ENCODE results near the gene DIPK2A. TPM values are rescaled to one million over a fixed set of nuclear protein-coding genes. Genes with fewer than 3 reads are reported as not detected.
A peak's percentile ranks its signal among the peaks of the same experiment; 100 is the strongest.

Gene DIPK2A
- total RNA-seq, 1 donor from 2014 or later, result 19.1 TPM

GRCh38 chr3:143979813-143980212 is 8.2 kb downstream of the DIPK2A start:
- Histone ChIP-seq H4K20me1 (ENCODE audit: insufficient read depth, low read length) (peaks cover 10% of the 10 kb centered on the region), H3K27me3 (ENCODE audit: insufficient read depth, low read length) (no peaks in the 10 kb centered on the region), H3K9ac (ENCODE audit: low read length) (no peak overlapping the region), H3K4me1 (ENCODE audit: insufficient read depth, low read length) (peaks cover 7% of the 10 kb centered on the region), H2AFZ (ENCODE audit: low read depth, low read length) (no peak overlapping the region), H3K79me2 (ENCODE audit: insufficient read depth, low read length) (peaks cover 56% of the 10 kb centered on the region), H3K4me3 (ENCODE audit: insufficient read depth, low read depth, low read length) (no peak overlapping the region), H3K27ac (ENCODE audit: low read depth, low read length) (peak overlapping the region; percentile 17), H3K36me3 (ENCODE audit: insufficient read depth, low read length) (no peaks in the 10 kb centered on the region), H3K4me2 (ENCODE audit: low read length) (peak overlapping the region; percentile 31), H3K9me3 (ENCODE audit: insufficient read depth, low read depth, low read length) (no peaks in the 10 kb centered on the region)
- Mint-ChIP-seq H3K4me1 (ENCODE audit: low read depth, unreplicated experiment) (peaks cover 9% of the 10 kb centered on the region), H3K27ac (ENCODE audit: unreplicated experiment) (no peak overlapping the region), H3K9me3 (ENCODE audit: unreplicated experiment) (peaks cover 5% of the 10 kb centered on the region), H3K36me3 (ENCODE audit: low read depth, unreplicated experiment) (peaks cover 6% of the 10 kb centered on the region), H3K27me3 (ENCODE audit: low read depth, unreplicated experiment) (no peaks in the 10 kb centered on the region), H3K4me3 (ENCODE audit: unreplicated experiment) (no peak overlapping the region)
- DNase-seq (ENCODE audit: low read depth) (peak; percentile 37), FAIRE-seq (no peak)
- TF ChIP-seq CTCF (IDR thresholded peaks at IDR 0.05; ENCODE audit: insufficient read depth, low read depth, low read length), result no peak
- no peak for TF ChIP-seq EZH2 (IDR thresholded peaks at IDR 0.05; ENCODE audit: insufficient read depth, low read length)

- Histone ChIP-seq H3K9me3 (ENCODE audit: insufficient read depth, low read depth, low read length) (no peaks in the 10 kb centered on the region), H3K4me1 (ENCODE audit: insufficient read depth, low read length) (no peaks in the 10 kb centered on the region), H3K9ac (ENCODE audit: low read length) (no peak overlapping the region), H2AFZ (ENCODE audit: low read depth, low read length) (no peak overlapping the region), H3K27ac (ENCODE audit: low read depth, low read length) (no peak overlapping the region), H4K20me1 (ENCODE audit: insufficient read depth, low read length) (peaks cover 11% of the 10 kb centered on the region), H3K36me3 (ENCODE audit: insufficient read depth, low read length) (no peaks in the 10 kb centered on the region), H3K79me2 (ENCODE audit: insufficient read depth, low read length) (peaks cover 9% of the 10 kb centered on the region), H3K4me3 (ENCODE audit: insufficient read depth, low read depth, low read length) (no peak overlapping the region), H3K27me3 (ENCODE audit: insufficient read depth, low read length) (no peaks in the 10 kb centered on the region), H3K4me2 (ENCODE audit: low read length) (no peak overlapping the region)
- Mint-ChIP-seq H3K4me1 (ENCODE audit: low read depth, unreplicated experiment) (no peaks in the 10 kb centered on the region), H3K9me3 (ENCODE audit: unreplicated experiment) (peaks cover 2% of the 10 kb centered on the region), H3K27me3 (ENCODE audit: low read depth, unreplicated experiment) (no peaks in the 10 kb centered on the region), H3K27ac (ENCODE audit: unreplicated experiment) (no peak overlapping the region), H3K36me3 (ENCODE audit: low read depth, unreplicated experiment) (peaks cover 7% of the 10 kb centered on the region), H3K4me3 (ENCODE audit: unreplicated experiment) (no peak overlapping the region)
- FAIRE-seq (no peak), DNase-seq (ENCODE audit: low read depth) (no peak)
- TF ChIP-seq EZH2 (IDR thresholded peaks at IDR 0.05; ENCODE audit: insufficient read depth, low read length) (no peak), CTCF (IDR thresholded peaks at IDR 0.05; ENCODE audit: insufficient read depth, low read depth, low read length) (no peak)
Observed at GRCh38 chr3:143988306-143988705, 16.7 kb downstream of the DIPK2A start.

- Mint-ChIP-seq H3K4me3 (ENCODE audit: unreplicated experiment) (no peak overlapping the region), H3K36me3 (ENCODE audit: low read depth, unreplicated experiment) (peaks cover 4% of the 10 kb centered on the region), H3K27ac (ENCODE audit: unreplicated experiment) (no peak overlapping the region), H3K27me3 (ENCODE audit: low read depth, unreplicated experiment) (no peaks in the 10 kb centered on the region), H3K4me1 (ENCODE audit: low read depth, unreplicated experiment) (no peaks in the 10 kb centered on the region), H3K9me3 (ENCODE audit: unreplicated experiment) (no peaks in the 10 kb centered on the region)
- H3K27ac ChIP-seq (ENCODE audit: low read depth, low read length), result no peak overlapping the region
- no peak overlapping the region for H3K9ac ChIP-seq (ENCODE audit: low read length)
- no peak overlapping the region for H3K4me3 ChIP-seq (ENCODE audit: insufficient read depth, low read depth, low read length)
- FAIRE-seq, result no peak
- H3K36me3 ChIP-seq (ENCODE audit: insufficient read depth, low read length), result no peaks in the 10 kb centered on the region
- H3K4me2 ChIP-seq (ENCODE audit: low read length), result no peak overlapping the region
- no peaks in the 10 kb centered on the region for H3K9me3 ChIP-seq (ENCODE audit: insufficient read depth, low read depth, low read length)
- TF ChIP-seq EZH2 (IDR thresholded peaks at IDR 0.05; ENCODE audit: insufficient read depth, low read length) (no peak), CTCF (IDR thresholded peaks at IDR 0.05; ENCODE audit: insufficient read depth, low read depth, low read length) (no peak)
- H4K20me1 ChIP-seq (ENCODE audit: insufficient read depth, low read length), result peaks cover 5% of the 10 kb centered on the region
- H3K27me3 ChIP-seq (ENCODE audit: insufficient read depth, low read length), result no peaks in the 10 kb centered on the region
- no peaks in the 10 kb centered on the region for H3K4me1 ChIP-seq (ENCODE audit: insufficient read depth, low read length)
- no peak for DNase-seq (ENCODE audit: low read depth)
- no peak overlapping the region for H2AFZ ChIP-seq (ENCODE audit: low read depth, low read length)
- H3K79me2 ChIP-seq (ENCODE audit: insufficient read depth, low read length), result peaks cover 9% of the 10 kb centered on the region
Observed at GRCh38 chr3:143989461-143989860, 17.8 kb downstream of the DIPK2A start.

All from astrocyte (in vitro differentiated cells and primary cell).